ENCODE measurements around the gene PANK4.

GRCh38 chr1:2542246-2542915 lies 16.0 kb upstream of the PANK4 start:
- TF ChIP-seq CREB1 (IDR thresholded peaks at IDR 0.05; ENCODE audit: low read depth), result no peak
- no peak for TF ChIP-seq ZBTB7A (IDR thresholded peaks at IDR 0.05; ENCODE audit: low read depth)
- TF ChIP-seq TCF12 (IDR thresholded peaks at IDR 0.05; ENCODE audit: low read depth), result no peak
- no peak for TF ChIP-seq EP300 (IDR thresholded peaks at IDR 0.05; ENCODE audit: borderline replicate concordance)
- no peak for TF ChIP-seq RAD21 (IDR thresholded peaks at IDR 0.05; ENCODE audit: low read depth)
- TF ChIP-seq TAF1 (IDR thresholded peaks at IDR 0.05; ENCODE audit: low read depth), result no peak
- TF ChIP-seq REST (IDR thresholded peaks at IDR 0.05; ENCODE audit: low read depth), result no peak
- no peak for TF ChIP-seq CEBPB (IDR thresholded peaks at IDR 0.05)
- TF ChIP-seq FOXM1 (IDR thresholded peaks at IDR 0.05; ENCODE audit: borderline replicate concordance, low read depth), result no peak
